ENCODE measurements around the gene SLC6A3.

- TF ChIP-seq POLR2A (IDR thresholded peaks at IDR 0.05): no peak
- TF ChIP-seq, protein P1, sequence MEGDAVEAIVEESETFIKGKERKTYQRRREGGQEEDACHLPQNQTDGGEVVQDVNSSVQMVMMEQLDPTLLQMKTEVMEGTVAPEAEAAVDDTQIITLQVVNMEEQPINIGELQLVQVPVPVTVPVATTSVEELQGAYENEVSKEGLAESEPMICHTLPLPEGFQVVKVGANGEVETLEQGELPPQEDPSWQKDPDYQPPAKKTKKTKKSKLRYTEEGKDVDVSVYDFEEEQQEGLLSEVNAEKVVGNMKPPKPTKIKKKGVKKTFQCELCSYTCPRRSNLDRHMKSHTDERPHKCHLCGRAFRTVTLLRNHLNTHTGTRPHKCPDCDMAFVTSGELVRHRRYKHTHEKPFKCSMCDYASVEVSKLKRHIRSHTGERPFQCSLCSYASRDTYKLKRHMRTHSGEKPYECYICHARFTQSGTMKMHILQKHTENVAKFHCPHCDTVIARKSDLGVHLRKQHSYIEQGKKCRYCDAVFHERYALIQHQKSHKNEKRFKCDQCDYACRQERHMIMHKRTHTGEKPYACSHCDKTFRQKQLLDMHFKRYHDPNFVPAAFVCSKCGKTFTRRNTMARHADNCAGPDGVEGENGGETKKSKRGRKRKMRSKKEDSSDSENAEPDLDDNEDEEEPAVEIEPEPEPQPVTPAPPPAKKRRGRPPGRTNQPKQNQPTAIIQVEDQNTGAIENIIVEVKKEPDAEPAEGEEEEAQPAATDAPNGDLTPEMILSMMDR (IDR thresholded peaks at IDR 0.05): no peak
- TF ChIP-seq EP300 (IDR thresholded peaks at IDR 0.05): no peak
Observed at GRCh38 chr5:1343931-1344901, 101.0 kb downstream of the SLC6A3 start.

Data from ovary (tissue), 3 donors.